Measurements from ENCODE around the gene LIF.
"Not testable (repeated sequence)": the region's sequence is repeated elsewhere in the genome, so short reads cannot be mapped to it uniquely, and the experiment has no call there.

Gene LIF

DNA sequence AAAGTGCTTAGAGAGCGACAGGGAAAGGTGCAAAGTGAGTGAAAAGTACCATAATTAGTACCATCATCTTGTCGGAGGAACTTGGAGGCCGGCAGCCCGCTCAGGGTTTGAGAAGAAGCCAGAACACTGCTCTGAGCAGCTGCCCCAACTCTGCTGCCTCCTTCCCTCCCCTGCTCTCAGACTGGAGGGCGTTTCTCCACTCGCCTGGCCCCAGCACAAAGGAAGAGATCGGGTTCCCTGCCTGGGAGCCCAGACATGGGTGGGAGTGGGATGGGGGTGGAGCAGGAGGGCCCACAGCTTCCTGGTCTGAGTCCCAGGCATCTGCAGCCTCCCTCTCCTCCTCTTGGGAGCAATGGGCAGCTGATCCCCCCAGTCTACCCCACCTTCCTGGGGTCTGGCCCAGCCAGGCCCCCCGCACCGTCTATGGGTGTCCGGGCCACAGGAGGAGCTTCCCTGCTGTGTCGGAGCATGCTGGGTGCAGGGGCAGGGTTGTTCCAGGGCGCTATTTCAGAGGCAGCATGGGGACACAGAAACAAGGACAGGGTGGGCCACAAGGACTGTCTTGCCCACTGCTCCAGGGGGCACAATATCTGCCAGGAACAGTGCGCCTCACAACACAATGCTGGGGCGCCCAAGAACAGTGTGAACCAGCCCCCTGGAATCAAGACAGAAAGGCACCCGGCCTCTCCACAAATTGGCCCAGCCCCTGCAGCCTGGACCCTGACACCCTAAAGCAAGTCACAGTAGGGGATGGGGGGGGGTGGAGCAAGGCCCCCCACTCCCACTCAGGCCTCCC lies 4.8 kb downstream of the LIF start:
- DNase-seq, result no peak

DNA sequence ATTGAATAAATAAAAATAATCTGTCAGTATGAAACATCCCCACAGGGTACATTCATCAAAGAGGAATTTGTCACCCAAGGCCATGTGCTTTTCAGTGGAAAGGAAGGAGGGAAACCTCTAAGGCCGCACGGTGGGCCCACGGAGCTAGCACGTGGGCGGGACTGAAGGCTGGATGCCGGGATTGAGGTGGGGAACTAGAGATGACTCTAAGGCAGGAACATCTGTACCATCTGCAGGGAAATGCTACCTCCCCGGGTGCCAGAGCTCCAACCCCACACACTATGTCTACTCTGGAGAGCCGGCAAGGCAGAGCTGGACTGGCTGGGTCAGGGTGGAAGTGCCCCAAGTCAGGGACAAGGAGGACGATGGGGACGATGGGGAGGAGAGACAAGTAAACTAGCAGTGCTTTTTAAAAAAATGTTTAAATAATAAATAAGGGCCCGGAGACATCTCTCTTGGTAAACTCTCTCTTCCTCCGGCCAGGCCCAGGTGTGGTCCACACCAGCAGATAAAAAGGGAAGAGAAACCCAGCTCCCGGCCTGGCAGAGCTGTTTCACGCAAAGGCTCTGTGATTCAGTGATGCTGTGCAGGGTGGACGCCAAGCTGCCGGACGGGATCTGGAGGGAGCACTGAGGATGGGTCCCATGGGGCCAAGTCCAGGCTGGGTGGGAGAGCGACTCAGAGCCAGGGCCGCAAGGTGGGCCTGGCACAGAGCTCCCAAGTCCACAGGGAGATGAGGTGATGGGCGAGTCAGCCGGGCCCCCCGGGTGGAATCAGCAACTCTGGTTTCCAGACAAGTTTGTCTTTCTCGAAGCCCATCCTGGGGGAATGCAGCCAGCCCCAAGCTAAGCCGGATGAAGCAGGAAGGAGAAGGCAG lies 5.8 kb downstream of the LIF start:
- DNase-seq, result no peak

DNA sequence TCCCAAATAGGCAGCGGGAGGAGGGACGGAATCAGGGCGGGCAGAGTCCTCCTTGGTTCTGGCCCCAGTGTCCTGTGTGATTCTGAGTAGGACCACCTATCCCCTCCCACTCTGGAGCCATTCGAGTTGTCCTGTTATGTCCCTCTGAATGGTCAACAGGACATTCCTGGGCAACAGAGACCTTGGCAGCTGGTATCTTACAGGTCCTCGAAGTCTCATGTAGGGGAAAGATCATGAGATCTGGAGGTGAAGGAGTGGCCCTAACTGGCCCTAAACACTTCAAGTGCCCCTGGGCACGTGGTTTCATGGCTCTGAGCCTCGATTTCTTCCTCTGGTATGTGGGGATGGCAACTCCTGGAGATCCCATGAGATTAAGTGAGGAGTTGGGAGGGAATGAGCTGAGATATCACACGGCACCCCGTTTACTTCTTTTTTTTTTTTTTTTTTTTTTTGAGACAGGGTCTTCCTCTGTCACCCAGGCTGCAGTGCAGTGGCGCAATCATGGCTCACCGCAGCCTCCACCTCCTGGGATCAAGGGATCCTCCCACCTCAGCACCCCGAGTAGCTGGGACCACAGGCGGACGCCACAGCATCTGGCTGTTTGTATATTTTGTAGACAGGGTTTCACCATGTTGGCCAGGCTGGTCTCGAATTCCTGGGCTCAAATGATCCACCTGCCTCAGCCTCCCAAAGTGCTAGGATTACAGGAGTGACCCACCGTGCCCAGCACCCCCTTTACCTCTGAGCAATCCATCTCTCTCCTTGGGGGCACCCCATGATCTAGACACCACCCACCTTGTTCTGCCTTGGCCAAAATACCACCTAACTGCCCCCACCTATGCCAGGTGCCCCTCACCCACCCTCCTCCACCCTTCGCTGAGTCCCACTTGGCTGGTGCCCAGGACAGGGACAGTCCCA lies 6.8 kb downstream of the LIF start:
- DNase-seq, result no peak

- no peak for DNase-seq
Observed at GRCh38 chr22:30238661-30239487, 7.7 kb downstream of the LIF start.

DNA sequence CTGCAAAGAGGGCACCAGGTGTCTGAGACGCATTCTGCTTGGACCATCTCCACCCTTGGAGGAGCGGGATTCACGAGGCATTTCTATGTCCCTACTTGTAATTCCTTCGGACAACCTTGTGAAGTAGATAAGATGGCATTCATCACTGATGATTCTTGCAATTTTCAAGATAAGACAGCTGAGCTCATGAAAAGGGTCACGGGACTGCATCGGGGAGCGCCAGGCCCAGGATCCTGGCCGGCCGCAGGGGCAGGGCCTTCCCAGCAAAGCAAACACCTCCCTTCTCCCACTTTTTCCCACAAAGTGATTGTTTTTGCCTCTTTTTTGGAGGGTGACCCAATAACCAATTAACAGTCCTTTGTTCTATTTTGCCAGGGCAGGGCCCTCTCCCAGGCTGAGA lies 8.4 kb downstream of the LIF start:
- DNase-seq, result no peak

DNA sequence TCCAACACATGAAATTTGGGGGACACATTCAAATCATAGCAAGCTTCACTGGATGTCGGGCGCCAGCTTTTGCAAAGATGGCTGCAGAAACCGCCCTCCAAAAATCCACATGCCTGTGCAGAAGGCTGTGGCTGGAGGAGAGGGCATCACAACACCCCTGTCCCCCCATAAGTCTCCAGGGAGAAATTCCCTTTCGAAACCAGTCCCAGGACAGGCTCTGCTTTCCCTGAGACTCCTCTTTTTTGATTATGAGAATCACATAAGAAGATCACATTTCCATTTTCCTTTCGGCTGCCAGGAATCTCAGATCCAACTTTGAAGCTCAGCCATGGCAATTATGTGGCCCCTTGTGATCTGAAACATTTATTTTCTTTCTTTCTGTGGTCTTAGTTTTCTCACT lies 9.7 kb downstream of the LIF start:
- DNase-seq, result no peak

- DNase-seq, result no peak
Observed at GRCh38 chr22:30235687-30236170, 10.8 kb downstream of the LIF start.

DNA sequence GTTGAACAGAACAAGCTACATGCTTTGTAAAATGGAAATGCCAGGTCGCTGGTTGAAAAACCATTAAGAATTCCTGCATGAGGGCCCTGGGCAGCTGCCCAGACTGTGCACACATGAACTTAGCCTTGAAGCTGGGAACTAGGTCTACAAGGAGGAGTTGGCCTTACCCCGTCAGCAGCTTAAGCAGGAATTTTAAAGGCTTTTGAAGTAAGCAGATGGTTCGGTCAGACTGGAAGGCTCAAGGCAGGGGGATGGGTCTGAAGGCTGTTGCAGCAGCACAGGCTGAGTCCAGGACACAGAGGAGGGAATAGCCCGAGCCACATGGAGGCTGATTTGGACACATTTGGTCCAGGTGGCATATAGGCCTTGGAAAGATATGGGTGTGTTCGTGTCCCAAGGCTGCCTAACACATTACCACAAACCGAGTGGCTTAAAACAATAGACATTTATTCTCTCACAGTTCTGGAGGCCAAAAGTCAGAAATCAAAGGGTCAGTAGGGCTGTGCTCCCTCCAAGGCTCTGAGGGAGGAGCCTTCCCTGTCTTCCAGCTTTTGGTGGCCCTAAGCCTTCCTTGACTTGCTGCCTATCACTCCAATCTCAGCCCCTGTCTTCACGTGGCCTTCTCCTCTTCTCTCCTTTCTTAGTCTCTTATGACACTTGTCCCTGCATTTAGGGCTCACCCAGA lies 11.6 kb downstream of the LIF start:
- no peak for DNase-seq

- DNase-seq, result not testable (repeated sequence)
Observed at GRCh38 chr22:30234325-30234724, 12.2 kb downstream of the LIF start.

- no peak for DNase-seq
Observed at GRCh38 chr22:30233582-30233981, 13.0 kb downstream of the LIF start.

DNA sequence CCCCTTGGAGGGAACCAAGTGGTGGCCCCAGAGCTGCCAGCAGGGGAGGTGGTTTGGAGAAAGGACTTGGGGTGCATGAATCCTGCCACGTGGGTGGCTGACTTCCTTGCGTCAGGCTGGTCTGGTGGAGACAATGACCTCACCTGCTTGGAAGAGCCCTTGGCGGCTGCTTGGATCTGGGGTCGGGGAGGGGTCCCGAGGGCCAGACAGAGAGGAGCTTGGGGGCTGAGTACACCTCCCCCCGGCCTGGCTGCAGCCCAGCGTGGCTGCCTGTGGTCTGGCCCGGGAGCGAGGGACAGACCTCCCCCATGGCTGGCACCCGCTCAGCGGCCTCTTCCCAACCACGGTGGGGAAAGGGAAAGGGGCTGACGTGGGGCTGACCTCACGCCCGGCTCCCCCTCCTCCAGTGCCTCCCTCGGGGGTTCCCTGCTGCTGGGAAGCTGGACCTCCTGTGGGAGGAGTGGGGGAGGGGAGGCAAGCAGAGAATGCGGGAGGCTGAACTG lies 13.8 kb downstream of the LIF start:
- DNase-seq, result no peak

GRCh38 chr22:30230787-30231461 lies 15.6 kb downstream of the LIF start:
- DNase-seq, result no peak

- no peak for DNase-seq
Observed at GRCh38 chr22:30230330-30230729, 16.2 kb downstream of the LIF start.

DNA sequence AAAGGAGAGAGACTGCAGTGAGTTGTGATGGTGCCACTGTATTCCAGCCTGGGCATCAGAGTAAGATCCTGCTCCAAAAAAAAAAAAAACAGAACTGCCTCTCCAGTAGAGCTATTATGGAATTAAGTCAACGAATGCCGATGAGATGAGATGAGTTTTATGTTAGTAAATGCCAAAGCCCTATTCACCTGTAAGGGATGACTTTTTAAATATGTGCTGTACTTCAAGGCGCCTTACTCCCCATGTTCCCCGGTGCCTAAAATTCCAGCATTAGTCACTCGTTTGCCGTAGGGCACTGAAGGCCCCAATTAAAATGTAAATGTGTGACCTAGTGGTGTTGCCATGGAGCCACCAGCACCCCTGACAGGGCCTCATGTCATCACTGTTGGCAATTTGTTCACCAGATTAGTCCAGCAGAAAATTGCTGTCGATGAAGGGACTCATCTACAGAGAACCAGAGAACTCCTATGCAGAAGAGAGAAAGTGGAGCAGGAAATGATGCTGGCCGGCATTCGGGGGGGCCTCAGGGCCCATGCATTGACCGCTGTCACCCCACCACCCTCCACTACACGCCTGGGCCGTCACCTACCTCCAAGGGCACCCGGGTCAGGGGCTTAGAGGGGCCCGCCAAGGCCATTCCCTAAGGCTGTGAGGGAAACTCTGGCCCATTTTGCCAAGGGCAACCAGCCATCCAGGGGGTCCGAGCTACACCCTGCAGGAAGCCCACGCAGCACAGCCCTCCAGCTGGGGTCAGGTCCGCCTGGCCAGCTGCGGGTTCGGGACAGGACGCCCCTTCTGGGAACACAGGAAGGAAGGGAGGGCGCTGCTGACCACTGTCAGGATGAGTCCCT lies 17.8 kb downstream of the LIF start:
- DNase-seq, result no peak

- no peak for DNase-seq
Observed at GRCh38 chr22:30227438-30228228, 18.9 kb downstream of the LIF start.

GRCh38 chr22:30226192-30226832 lies 20.2 kb downstream of the LIF start:
- no peak for DNase-seq

- DNase-seq, result no peak
Observed at GRCh38 chr22:30225220-30225927, 21.2 kb downstream of the LIF start.
